NCI-H226 (cell line): ENCODE results near the gene ARHGEF37.

Experiments used
- DNase-seq: peaks from one replicate; pipeline ENCODE4 v3.0.0-alpha.2; 2015

The ARHGEF37 gene

GRCh38 chr5:149681922-149682321 lies 100.6 kb downstream of the ARHGEF37 start:
- DNase-seq, result no peak

GRCh38 chr5:149682532-149683075 lies 101.3 kb downstream of the ARHGEF37 start:
- no peak for DNase-seq

GRCh38 chr5:149683964-149684363 lies 102.7 kb downstream of the ARHGEF37 start:
- no peak for DNase-seq

GRCh38 chr5:149684371-149684770 lies 103.1 kb downstream of the ARHGEF37 start:
- DNase-seq, result no peak
